GM12865 (cell line): Measurements from ENCODE around the gene PTPRN2.

Experiments
- DNase-seq: peaks from one replicate; pipeline ENCODE4 v3.0.0; 2010; ENCODE audit warnings: low read depth
- H3K4me3 ChIP-seq: 2 replicates; pipeline ENCODE4 v1.5.1; 2011; ENCODE audit warnings: mild to moderate bottlenecking, low read depth, low read length, control low read depth
- TF ChIP-seq, protein P1 (sequence below): IDR thresholded peaks from 2 replicates; pipeline ENCODE4 v1.5.1; 2011; ENCODE audit warnings: low read length, control low read depth, low read depth, inconsistent platforms; ENCODE audit not compliant: insufficient read depth; ENCODE audit errors: missing control alignments

Gene PTPRN2

DNA sequence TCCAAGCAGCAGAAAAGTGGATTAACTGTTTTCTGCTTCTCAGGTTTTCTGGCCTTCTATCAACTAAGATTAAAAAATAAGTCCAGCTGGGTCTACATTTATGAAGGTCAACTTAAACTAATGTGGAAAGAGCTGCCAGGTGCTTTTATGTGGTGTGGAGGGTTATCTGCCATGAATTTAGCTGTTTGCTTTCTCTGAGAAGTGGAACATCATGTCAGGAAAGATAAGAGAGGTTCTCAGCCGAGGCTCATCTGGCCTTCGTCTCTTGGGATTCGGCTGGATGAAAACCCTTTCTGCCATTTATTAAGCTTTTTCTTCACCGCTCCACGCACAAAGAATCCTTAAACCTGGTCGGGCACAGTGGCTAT lies 5.5 kb downstream of the PTPRN2 start:
- DNase-seq: no peak
- no peak overlapping the region for H3K4me3 ChIP-seq
- TF ChIP-seq, protein P1, sequence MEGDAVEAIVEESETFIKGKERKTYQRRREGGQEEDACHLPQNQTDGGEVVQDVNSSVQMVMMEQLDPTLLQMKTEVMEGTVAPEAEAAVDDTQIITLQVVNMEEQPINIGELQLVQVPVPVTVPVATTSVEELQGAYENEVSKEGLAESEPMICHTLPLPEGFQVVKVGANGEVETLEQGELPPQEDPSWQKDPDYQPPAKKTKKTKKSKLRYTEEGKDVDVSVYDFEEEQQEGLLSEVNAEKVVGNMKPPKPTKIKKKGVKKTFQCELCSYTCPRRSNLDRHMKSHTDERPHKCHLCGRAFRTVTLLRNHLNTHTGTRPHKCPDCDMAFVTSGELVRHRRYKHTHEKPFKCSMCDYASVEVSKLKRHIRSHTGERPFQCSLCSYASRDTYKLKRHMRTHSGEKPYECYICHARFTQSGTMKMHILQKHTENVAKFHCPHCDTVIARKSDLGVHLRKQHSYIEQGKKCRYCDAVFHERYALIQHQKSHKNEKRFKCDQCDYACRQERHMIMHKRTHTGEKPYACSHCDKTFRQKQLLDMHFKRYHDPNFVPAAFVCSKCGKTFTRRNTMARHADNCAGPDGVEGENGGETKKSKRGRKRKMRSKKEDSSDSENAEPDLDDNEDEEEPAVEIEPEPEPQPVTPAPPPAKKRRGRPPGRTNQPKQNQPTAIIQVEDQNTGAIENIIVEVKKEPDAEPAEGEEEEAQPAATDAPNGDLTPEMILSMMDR: no peak

GRCh38 chr7:158581440-158582088 lies 6.1 kb downstream of the PTPRN2 start:
- H3K4me3 ChIP-seq: no peak overlapping the region
- TF ChIP-seq, protein P1: no peak
- DNase-seq: no peak

GRCh38 chr7:158579662-158580646 lies 7.7 kb downstream of the PTPRN2 start:
- TF ChIP-seq, protein P1: no peak
- no peak for DNase-seq
- no peak overlapping the region for H3K4me3 ChIP-seq

- no peak for DNase-seq
- TF ChIP-seq, protein P1: no peak
- no peak overlapping the region for H3K4me3 ChIP-seq
Observed at GRCh38 chr7:158576050-158576762, 11.4 kb downstream of the PTPRN2 start.

- DNase-seq: no peak
- H3K4me3 ChIP-seq: no peak overlapping the region
- TF ChIP-seq, protein P1: no peak
Observed at GRCh38 chr7:158574308-158575036, 13.2 kb downstream of the PTPRN2 start.

GRCh38 chr7:158573310-158573709 lies 14.3 kb downstream of the PTPRN2 start:
- no peak for DNase-seq
- TF ChIP-seq, protein P1: no peak
- no peak overlapping the region for H3K4me3 ChIP-seq
